Measurements from ENCODE around the gene TTLL11.

DNA sequence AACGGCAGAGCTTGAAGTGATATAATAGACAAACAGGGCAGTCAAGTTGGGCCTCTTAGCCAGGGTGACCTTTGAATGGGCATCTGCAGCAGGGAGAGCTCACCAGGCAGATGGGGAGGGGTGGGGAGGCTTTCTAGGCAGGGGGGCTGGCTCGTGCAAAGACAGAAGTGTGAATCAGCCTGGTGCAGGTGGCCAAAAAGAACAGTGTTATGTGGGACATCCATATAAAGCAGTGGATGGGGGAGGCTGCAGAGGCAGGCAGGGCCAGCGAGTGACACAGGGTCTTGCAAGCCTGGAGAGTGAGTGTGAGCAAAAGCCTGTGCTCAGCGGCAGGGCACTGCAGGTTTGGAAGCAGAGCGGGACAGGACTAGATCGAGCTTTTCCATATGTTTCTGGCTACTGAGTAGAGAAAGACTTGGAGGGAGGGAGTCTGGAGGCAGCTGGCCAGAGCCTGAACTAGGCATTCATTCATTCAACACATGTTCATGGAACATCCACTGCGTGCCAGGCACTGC is 14.2 kb upstream of the TTLL11 start:
- TF ChIP-seq, protein P1, sequence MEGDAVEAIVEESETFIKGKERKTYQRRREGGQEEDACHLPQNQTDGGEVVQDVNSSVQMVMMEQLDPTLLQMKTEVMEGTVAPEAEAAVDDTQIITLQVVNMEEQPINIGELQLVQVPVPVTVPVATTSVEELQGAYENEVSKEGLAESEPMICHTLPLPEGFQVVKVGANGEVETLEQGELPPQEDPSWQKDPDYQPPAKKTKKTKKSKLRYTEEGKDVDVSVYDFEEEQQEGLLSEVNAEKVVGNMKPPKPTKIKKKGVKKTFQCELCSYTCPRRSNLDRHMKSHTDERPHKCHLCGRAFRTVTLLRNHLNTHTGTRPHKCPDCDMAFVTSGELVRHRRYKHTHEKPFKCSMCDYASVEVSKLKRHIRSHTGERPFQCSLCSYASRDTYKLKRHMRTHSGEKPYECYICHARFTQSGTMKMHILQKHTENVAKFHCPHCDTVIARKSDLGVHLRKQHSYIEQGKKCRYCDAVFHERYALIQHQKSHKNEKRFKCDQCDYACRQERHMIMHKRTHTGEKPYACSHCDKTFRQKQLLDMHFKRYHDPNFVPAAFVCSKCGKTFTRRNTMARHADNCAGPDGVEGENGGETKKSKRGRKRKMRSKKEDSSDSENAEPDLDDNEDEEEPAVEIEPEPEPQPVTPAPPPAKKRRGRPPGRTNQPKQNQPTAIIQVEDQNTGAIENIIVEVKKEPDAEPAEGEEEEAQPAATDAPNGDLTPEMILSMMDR (IDR thresholded peaks at IDR 0.05): no peak
- no peak for TF ChIP-seq POLR2AphosphoS5 (IDR thresholded peaks at IDR 0.05)

All from upper lobe of left lung (tissue), 4 donors.